Activated naive CD8-positive, alpha-beta T cell treated with anti-CD3 and anti-CD28 coated beads for 36 hours (primary cell): ENCODE results near the gene SYK. TPM values are rescaled to one million over a fixed set of nuclear protein-coding genes. Genes with fewer than 3 reads are reported as not detected.
"Not testable (repeated sequence)": the region's sequence is repeated elsewhere in the genome, so short reads cannot be mapped to it uniquely, and the experiment has no call there.

Source experiments
- DNase-seq: peaks from one replicate; pipeline ENCODE4 v3.0.0; 2021
- H3K27ac Mint-ChIP-seq: one replicate; pipeline ENCODE4 v1.8.0; 2022; ENCODE audit warnings: mild to moderate bottlenecking, moderate library complexity, mixed read lengths
- H3K27me3 Mint-ChIP-seq: one replicate; pipeline ENCODE4 v1.8.0; 2022; ENCODE audit warnings: mild to moderate bottlenecking, mixed read lengths
- H3K36me3 Mint-ChIP-seq: one replicate; pipeline ENCODE4 v1.8.0; 2021; ENCODE audit warnings: mild to moderate bottlenecking, mixed read lengths
- H3K4me1 Mint-ChIP-seq: one replicate; pipeline ENCODE4 v1.8.0; 2021; ENCODE audit warnings: mixed read lengths
- H3K4me3 Mint-ChIP-seq: one replicate; pipeline ENCODE4 v1.8.0; 2022; ENCODE audit warnings: mild to moderate bottlenecking, moderate library complexity, mixed read lengths
- H3K9me3 Mint-ChIP-seq: one replicate; pipeline ENCODE4 v1.8.0; 2022; ENCODE audit warnings: mixed read lengths
- total RNA-seq, 2 experiments: library from RNA; stranded (reverse); gene quantifications; one replicate each; pipeline ENCODE4 v1.2.3, GENCODE V29; 2021

Gene SYK
- total RNA-seq, result under 1 TPM; 0.37 to 0.48 TPM

DNA sequence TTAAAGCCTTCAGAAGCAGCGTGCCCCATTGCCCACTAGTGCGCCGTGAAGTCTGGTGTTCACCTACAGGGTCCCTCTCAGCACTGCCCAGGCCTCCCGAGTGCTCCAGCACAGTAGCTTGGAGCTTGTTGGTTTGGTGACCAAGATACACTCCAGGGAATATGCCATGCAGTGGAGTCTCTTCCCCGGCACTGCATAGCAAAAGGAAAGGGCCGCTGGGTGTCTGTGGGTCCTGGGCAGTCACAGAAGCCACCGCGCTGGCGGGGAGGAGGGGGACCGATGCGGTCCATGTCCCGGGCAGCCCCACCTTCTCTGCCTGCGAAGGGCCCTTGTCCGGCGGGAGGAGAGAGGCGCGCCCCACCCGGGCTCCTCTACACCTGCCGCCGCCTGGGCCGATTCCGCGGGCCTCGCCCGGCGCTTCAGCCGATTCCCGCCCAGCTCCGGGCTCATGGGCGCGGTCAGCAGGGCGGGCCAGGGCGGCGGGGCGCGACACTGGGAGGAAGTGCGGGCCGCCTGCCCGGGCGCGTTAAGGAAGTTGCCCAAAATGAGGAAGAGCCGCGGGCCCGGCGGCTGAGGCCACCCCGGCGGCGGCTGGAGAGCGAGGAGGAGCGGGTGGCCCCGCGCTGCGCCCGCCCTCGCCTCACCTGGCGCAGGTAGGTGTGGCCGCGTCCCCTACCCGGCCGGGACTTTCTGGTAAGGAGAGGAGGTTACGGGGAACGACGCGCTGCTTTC lies at the start of gene SYK:
SYK (plus strand) TSS at position 579 of the 732 bp plus-strand sequence. CDS start 42,080 bp downstream, outside the sequence.
- Mint-ChIP-seq H3K4me3 (peak within 1 kb of the TSS; percentile 71), H3K4me1 (no peaks in the 10 kb centered on the region), H3K36me3 (no peaks in the 10 kb centered on the region), H3K9me3 (no peaks in the 10 kb centered on the region), H3K27ac (no peak within 1 kb of the TSS), H3K27me3 (peaks cover 88% of the 10 kb centered on the region)
- no peak for DNase-seq

DNA sequence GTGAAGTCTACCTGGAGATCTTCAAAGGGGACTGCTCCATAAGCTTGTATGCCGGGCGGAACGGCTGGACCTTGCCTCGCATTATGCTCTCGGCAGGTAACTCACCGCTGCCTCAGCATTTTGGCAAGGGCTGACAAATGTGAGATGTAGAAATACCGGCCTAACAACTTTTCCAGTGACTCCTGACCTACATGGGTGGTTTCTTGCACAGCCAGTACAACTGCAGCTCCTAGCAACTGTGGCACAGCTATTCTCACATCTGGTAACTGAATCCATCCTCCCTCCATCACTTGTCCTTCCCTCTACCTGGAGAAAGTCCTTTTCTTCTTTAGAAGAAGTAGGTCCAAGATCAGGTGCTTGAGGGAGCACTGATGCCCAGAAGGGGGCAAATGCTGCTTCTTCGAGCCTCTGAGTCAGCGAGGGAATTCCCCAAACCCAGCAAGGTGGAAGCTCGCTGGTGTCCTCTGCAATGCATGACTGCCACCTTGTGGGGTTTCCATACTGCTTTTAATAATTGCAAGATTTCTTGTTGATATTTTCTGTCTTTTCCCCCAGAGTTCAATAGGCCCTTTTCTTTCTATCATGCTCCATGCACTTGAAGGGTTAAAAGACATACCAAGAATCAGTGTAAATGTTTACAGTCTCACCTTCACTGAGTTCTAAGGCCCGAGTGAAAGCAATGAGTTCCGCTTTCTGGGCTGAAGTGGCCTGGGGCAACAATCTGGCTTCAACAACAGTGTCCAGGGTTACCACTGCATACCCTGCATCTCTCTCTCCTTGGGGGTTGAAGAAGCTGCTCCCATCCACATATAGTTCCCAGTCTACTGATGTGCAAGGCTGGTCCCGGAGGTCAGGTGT lies 45.9 kb upstream of the SYK start:
- peak; percentile 65 for DNase-seq
- H3K4me1 Mint-ChIP-seq, H3K36me3 Mint-ChIP-seq, H3K4me3 Mint-ChIP-seq, H3K27ac Mint-ChIP-seq, H3K27me3 Mint-ChIP-seq, H3K9me3 Mint-ChIP-seq: not testable (repeated sequence)

DNA sequence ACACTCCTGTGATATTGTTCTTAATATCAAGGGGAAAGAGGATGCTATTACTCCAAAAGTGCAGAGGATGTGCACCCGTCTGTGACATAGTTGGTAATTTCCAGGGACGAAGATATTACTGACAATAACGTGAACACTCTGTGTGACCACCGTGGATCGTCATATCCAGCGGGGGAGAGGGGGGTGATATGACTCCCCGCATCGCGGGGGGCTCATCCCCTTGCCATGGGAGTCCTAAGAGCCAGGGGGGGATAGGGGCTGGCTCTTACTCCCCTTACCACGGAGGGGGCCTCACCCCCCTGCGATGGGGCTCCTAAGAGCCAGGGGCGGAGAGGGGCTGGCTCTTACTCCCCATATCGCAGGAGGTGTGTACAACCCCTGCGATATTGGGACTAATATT lies 41.0 kb upstream of the SYK start:
- H3K27me3 Mint-ChIP-seq, H3K9me3 Mint-ChIP-seq, H3K4me1 Mint-ChIP-seq, H3K27ac Mint-ChIP-seq, H3K36me3 Mint-ChIP-seq, H3K4me3 Mint-ChIP-seq, DNase-seq: not testable (repeated sequence)

DNA sequence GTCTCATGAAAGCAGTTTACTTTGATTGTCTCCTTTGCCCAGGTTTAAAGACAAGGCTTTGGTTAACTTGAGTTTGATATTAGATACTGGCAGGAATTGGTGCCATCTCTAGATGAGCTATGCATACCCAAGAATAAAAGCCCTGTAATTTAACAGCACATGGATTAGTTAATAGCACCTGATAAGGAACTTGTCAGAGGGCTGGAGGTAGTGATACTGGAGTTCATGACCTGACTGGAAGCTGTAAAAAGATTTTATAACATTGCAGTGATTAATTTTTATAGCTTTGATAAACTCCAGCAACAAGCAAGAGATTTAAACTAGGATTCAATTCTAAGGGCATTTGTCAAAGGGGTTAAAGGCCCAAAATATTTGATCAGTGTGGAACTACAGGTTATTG lies 34.9 kb upstream of the SYK start:
- DNase-seq, result no peak
- Mint-ChIP-seq H3K36me3 (no peaks in the 10 kb centered on the region), H3K4me1 (no peaks in the 10 kb centered on the region), H3K27me3 (peaks cover 4% of the 10 kb centered on the region), H3K4me3 (no peak overlapping the region), H3K9me3 (peaks cover 7% of the 10 kb centered on the region), H3K27ac (no peak overlapping the region)

DNA sequence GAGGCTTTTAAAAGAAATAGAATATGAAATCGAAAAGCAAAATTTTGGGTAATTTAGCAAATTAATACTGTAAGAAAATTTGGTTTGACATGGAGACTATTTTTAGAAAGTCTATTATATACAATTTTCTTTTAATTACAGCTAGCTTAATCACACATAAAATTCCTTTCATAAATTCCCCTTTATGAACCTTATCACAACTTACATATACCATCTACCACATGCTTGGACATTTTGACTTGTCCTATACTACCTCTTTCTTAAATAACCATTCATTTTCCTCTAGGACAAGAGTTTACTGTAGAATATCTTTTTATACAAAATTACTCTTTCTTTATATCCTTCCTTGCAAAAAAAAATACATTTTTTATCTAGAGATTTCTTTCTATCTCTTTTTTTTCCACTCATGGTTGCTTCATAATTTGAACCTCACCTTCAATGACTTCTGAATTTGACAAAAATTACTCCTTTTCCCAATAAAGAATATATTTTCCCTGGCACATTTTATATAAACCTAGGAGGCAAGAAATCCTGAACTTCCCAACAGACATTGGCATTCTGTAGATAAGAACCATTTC lies 34.0 kb upstream of the SYK start:
- no peaks in the 10 kb centered on the region for H3K4me1 Mint-ChIP-seq
- H3K9me3 Mint-ChIP-seq, result peaks cover 7% of the 10 kb centered on the region
- peaks cover 4% of the 10 kb centered on the region for H3K27me3 Mint-ChIP-seq
- DNase-seq, result no peak
- no peak overlapping the region for H3K4me3 Mint-ChIP-seq
- H3K27ac Mint-ChIP-seq, result no peak overlapping the region
- no peaks in the 10 kb centered on the region for H3K36me3 Mint-ChIP-seq

DNA sequence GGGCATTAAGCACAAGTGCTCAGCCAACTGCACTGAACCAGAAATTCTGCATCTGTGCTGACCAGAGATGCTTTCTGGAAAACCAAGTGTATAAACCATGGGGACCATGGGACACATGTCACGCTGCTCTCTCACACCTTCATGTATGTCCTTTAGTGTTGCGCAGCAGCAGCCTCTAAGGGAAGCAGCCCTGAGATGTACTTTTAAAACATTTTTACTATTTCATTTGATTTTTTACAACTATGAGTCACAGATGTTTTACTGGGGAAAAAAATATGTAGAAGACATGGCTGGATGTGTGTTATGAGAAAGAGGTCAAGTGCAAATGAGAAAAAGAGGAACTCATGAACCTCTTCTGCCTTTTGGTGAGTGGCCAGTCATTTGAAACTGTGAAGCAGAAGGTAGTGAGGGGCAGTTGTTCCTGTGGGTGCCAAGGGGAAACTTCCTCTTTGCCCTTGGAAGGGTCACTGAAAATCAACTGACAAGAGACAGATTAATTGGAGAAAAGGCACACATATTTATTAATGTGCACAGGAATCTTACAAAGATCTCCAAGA lies 31.4 kb upstream of the SYK start:
- Mint-ChIP-seq H3K36me3 (no peaks in the 10 kb centered on the region), H3K27ac (no peak overlapping the region), H3K4me3 (no peak overlapping the region), H3K4me1 (no peaks in the 10 kb centered on the region), H3K9me3 (peaks cover 7% of the 10 kb centered on the region), H3K27me3 (peaks cover 8% of the 10 kb centered on the region)
- no peak for DNase-seq

DNA sequence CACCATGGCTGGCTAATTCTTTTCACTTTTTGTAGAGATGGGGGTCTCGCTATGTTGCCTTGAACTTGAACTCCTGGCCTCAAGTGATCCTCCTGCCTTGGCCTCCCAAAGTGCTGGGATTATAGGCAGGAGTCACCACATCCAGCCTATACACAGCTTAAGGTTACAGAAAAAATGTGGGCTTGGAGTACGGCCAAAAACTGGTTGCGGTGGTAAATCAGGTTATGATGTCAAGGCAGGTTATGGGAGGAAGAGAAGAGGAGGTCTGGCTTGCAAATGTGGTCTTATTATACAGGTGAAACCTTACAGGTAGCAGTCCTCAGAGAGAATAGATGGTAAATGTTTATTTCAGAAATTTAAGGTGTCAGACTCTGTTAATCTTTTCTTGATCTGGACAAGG lies 30.7 kb upstream of the SYK start:
- no peak overlapping the region for H3K27ac Mint-ChIP-seq
- peaks cover 8% of the 10 kb centered on the region for H3K27me3 Mint-ChIP-seq
- no peaks in the 10 kb centered on the region for H3K4me1 Mint-ChIP-seq
- no peak for DNase-seq
- H3K36me3 Mint-ChIP-seq, result no peaks in the 10 kb centered on the region
- no peak overlapping the region for H3K4me3 Mint-ChIP-seq
- H3K9me3 Mint-ChIP-seq, result peaks cover 7% of the 10 kb centered on the region

DNA sequence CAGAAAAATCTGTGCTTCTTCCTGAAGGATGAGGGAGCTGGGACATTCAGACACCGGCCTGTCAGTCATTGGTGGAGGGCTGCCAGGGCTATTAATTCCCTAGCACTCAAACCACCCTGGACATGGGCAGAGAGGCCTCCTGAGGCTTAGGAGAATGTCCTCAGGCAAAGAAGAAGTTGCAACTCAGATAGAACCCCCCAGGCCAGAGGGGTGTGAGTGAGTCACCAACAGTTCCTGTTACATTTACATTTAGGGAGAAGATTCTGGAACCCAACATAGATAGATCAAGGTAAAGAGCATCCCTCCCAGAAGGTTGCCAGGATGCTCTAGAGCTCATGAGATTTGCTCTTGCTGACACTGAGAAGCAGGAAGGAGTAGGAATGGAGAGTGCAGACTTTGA lies 29.2 kb upstream of the SYK start:
- Mint-ChIP-seq H3K27me3 (peaks cover 8% of the 10 kb centered on the region), H3K36me3 (no peaks in the 10 kb centered on the region), H3K4me1 (no peaks in the 10 kb centered on the region), H3K4me3 (no peak overlapping the region), H3K9me3 (peaks cover 4% of the 10 kb centered on the region), H3K27ac (no peak overlapping the region)
- no peak for DNase-seq

DNA sequence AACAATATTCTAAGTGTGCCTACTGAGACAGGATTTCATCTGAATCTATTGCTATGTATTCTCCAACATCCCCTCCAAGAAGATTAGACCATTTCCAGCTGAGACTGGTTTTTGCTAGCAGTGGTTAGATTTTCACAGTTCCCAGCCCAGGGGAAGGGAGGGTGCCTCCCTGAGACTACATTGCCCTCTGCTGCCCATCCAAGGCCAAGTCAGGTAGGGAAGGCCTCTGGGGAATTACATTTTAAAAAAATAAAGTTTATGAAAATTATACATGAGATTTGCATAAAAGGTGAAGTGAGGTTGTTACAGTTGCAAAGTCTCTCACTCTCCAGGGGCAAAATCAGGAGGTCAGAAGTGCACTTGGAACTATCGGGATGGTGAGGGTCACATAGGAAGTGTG lies 28.0 kb upstream of the SYK start:
- Mint-ChIP-seq H3K36me3 (no peaks in the 10 kb centered on the region), H3K27ac (no peak overlapping the region), H3K27me3 (peaks cover 4% of the 10 kb centered on the region), H3K4me3 (no peak overlapping the region), H3K9me3 (no peaks in the 10 kb centered on the region), H3K4me1 (no peaks in the 10 kb centered on the region)
- DNase-seq, result no peak

DNA sequence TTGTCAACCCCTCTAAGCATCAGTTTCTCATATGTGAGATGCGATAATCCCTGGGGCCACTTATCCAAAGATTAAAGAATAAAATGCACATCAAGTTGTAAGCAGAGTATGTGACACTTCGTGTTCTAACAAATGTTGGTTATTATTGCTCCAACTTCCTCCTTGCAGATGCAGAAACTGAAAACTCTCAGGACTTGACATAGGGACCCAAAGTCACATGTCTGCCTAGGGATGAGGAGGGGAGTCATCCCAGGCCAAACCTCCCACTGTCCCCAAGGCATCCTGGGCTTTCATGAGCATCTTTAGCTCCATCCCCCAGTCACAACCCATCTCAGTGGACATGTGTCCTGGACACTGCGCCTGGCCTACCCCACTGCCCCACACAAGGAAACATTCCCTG lies 27.5 kb upstream of the SYK start:
- no peaks in the 10 kb centered on the region for H3K9me3 Mint-ChIP-seq
- no peaks in the 10 kb centered on the region for H3K36me3 Mint-ChIP-seq
- no peak for DNase-seq
- H3K27me3 Mint-ChIP-seq, result peaks cover 4% of the 10 kb centered on the region
- no peaks in the 10 kb centered on the region for H3K4me1 Mint-ChIP-seq
- H3K27ac Mint-ChIP-seq, result no peak overlapping the region
- no peak overlapping the region for H3K4me3 Mint-ChIP-seq

DNA sequence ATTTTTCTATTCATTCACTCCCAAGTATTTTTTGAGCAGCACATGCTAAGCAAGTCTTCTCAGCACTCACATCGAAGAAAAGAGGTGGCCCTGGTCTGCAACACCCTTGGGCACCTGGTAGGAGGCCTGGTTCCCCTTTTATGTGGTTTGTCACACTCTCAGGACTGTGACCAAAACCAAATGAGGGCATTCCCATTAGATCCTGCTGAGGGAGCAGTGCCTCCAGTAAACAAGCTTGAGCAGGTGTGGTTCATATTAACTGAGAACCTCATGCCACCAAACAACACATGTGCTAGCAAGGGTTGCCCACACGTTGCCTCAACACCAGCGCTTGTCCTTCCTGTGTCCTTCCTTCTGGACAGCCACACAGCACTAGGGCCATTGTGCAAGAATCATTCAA lies 26.9 kb upstream of the SYK start:
- peaks cover 4% of the 10 kb centered on the region for H3K27me3 Mint-ChIP-seq
- no peaks in the 10 kb centered on the region for H3K36me3 Mint-ChIP-seq
- no peak overlapping the region for H3K27ac Mint-ChIP-seq
- no peaks in the 10 kb centered on the region for H3K9me3 Mint-ChIP-seq
- DNase-seq, result no peak
- no peak overlapping the region for H3K4me3 Mint-ChIP-seq
- no peaks in the 10 kb centered on the region for H3K4me1 Mint-ChIP-seq

DNA sequence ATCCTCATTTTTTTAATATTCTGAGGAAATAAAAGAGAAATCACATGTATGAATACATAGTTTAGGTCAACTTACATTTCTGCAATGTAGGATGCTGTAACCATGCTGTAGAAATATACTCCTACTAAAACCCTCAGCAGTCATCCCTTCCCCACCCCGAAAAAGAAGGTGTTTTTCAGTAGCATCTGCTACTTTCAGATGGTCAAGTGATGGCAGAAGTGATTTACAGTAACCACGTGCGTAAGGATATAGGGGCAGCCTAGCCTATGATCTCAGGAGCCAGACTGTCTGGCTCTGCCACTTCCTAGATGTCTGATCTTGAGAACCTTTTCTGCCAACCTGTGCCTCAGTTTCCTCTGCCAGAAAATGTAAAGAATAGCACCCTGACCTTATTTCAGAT lies 26.0 kb upstream of the SYK start:
- Mint-ChIP-seq H3K36me3 (no peaks in the 10 kb centered on the region), H3K9me3 (no peaks in the 10 kb centered on the region), H3K4me3 (no peak overlapping the region), H3K27me3 (peaks cover 4% of the 10 kb centered on the region), H3K27ac (no peak overlapping the region), H3K4me1 (no peaks in the 10 kb centered on the region)
- DNase-seq, result no peak

DNA sequence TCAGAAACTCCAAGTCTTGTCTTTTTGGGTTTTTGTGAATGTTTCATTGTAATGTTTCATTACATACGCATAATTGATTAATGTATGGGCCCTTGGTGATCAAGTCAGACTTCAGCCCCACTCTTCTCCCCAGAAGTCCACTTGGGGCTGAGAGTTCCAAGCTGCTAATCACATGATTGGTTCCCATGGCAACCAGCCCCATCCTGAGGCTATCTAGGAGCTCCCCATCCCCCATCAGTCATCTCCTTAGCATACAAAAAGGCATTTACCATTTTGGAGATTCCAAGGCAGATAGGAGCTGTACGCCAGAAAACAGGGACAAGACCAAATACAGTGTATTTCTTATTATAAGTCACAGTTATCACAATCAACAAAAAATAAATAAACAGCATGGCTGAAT lies 22.9 kb upstream of the SYK start:
- H3K4me3 Mint-ChIP-seq, result no peak overlapping the region
- no peaks in the 10 kb centered on the region for H3K4me1 Mint-ChIP-seq

DNA sequence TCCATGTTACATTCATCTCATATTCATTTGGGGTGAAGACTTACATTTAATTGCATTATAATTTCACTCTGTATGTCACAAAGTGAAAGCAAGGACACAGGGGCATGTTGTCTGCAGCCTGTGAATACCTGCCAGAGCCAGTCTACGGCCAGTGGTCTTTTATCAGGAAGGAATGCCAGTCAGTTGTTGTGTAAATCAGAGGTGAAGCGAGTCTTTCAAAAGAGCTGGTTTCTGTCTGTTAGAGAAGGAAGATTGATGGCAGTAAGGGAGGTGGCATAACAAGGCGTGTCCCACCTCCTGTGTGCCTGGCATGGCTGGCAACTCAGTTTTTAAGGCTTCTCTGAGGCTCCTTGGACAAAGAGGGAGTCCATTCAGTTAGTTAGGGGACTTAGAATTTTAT lies 18.1 kb upstream of the SYK start:
- Mint-ChIP-seq H3K4me3 (no peak overlapping the region), H3K9me3 (no peaks in the 10 kb centered on the region), H3K4me1 (no peaks in the 10 kb centered on the region), H3K36me3 (no peaks in the 10 kb centered on the region), H3K27ac (no peak overlapping the region), H3K27me3 (no peaks in the 10 kb centered on the region)
- DNase-seq, result no peak

More for the DNA sequence above, 22.9 kb upstream of the SYK start:
- no peaks in the 10 kb centered on the region for H3K36me3 Mint-ChIP-seq
- no peak overlapping the region for H3K27ac Mint-ChIP-seq
- no peak for DNase-seq
- no peaks in the 10 kb centered on the region for H3K9me3 Mint-ChIP-seq
- peaks cover 4% of the 10 kb centered on the region for H3K27me3 Mint-ChIP-seq

DNA sequence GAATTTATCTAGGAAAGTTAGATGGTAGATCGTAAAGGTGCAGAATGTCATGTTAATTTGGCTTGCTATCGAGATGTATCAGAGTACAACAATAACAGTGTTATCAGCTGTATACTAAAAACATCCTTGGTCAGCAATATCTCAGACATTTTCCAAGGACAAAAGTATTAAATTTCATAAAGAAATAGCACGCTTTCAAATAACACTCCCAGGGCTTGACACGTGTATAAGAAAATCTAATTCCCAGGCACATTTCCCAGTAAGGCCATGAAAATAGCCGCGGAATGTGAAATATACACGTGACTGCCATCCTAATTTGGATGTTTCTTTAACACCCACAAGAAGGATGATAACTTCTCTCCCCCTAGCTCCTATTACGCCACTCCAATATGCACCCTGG lies 17.7 kb upstream of the SYK start:
- Mint-ChIP-seq H3K4me1 (no peaks in the 10 kb centered on the region), H3K36me3 (no peaks in the 10 kb centered on the region), H3K27me3 (peaks cover 3% of the 10 kb centered on the region), H3K27ac (no peak overlapping the region), H3K9me3 (no peaks in the 10 kb centered on the region), H3K4me3 (no peak overlapping the region)
- DNase-seq, result no peak
